ENCODE measurements around the gene TASP1.

DNA sequence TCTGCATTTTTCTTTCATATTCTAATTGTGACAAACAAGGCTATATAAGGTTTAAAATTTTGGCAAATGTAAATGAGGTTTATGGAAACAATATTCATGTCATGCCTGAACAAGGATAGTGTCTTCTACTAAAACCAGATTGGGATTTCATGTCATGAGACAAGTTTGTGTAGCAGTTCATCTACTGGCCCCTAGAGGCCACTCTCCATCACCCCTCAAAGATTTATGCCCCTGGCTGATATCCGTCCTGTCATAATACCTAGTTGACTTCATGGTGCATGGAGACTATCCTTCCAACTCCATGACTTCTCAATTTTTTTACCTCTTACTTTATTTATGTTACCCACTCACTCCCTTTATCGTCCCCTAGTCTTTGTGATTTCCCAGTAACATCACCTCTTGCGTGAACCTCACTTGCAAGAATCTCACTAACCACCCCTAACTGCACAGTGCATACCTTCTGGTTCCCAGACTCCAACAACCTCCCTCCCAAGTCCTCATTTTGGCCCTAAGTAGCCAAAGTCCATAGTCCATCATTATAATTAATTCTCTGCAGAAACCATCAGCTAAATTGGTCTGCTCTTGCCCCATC, 179.8 kb downstream of the TASP1 start:
- no peak for TF ChIP-seq POLR2AphosphoS5 (IDR thresholded peaks at IDR 0.05; ENCODE audit: low read depth, low read length)
- TF ChIP-seq, protein P1, sequence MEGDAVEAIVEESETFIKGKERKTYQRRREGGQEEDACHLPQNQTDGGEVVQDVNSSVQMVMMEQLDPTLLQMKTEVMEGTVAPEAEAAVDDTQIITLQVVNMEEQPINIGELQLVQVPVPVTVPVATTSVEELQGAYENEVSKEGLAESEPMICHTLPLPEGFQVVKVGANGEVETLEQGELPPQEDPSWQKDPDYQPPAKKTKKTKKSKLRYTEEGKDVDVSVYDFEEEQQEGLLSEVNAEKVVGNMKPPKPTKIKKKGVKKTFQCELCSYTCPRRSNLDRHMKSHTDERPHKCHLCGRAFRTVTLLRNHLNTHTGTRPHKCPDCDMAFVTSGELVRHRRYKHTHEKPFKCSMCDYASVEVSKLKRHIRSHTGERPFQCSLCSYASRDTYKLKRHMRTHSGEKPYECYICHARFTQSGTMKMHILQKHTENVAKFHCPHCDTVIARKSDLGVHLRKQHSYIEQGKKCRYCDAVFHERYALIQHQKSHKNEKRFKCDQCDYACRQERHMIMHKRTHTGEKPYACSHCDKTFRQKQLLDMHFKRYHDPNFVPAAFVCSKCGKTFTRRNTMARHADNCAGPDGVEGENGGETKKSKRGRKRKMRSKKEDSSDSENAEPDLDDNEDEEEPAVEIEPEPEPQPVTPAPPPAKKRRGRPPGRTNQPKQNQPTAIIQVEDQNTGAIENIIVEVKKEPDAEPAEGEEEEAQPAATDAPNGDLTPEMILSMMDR (IDR thresholded peaks at IDR 0.05): peak; percentile 83

Measured in Panc1 (cell line).